ENCODE data around the gene ADORA1.

ADORA1 gene

GRCh38 chr1:203101813-203102634, 25.5 kb upstream of the ADORA1 start:
- DNase-seq (ENCODE audit: insufficient read length, low spot score) (no peak), FAIRE-seq (no peak)
- TF ChIP-seq POLR2A (IDR thresholded peaks at IDR 0.05; ENCODE audit: low read depth, low read length) (no peak), POLR2AphosphoS5 (IDR thresholded peaks at IDR 0.05; ENCODE audit: low read depth, low read length) (no peak), SPI1 (IDR thresholded peaks at IDR 0.05; ENCODE audit: low read depth, low read length) (no peak), PAX5 (IDR thresholded peaks at IDR 0.05; ENCODE audit: insufficient read depth, low read length, severe bottlenecking) (no peak), POU2F2 (IDR thresholded peaks at IDR 0.05; ENCODE audit: low read depth, low read length) (no peak), TAF1 (IDR thresholded peaks at IDR 0.05; ENCODE audit: low read depth, low read length) (no peak)

- DNase-seq (ENCODE audit: insufficient read length, low spot score) (no peak), FAIRE-seq (no peak)
- TF ChIP-seq POLR2AphosphoS5 (IDR thresholded peaks at IDR 0.05; ENCODE audit: low read depth, low read length) (no peak), SPI1 (IDR thresholded peaks at IDR 0.05; ENCODE audit: low read depth, low read length) (no peak), TAF1 (IDR thresholded peaks at IDR 0.05; ENCODE audit: low read depth, low read length) (no peak), POU2F2 (IDR thresholded peaks at IDR 0.05; ENCODE audit: low read depth, low read length) (no peak), PAX5 (IDR thresholded peaks at IDR 0.05; ENCODE audit: insufficient read depth, low read length, severe bottlenecking) (no peak), POLR2A (IDR thresholded peaks at IDR 0.05; ENCODE audit: low read depth, low read length) (no peak)
Measured at GRCh38 chr1:203103216-203103615, 24.3 kb upstream of the ADORA1 start.

GRCh38 chr1:203103829-203104495, 23.6 kb upstream of the ADORA1 start:
- TF ChIP-seq SPI1 (IDR thresholded peaks at IDR 0.05; ENCODE audit: low read depth, low read length): no peak
- no peak for TF ChIP-seq POLR2AphosphoS5 (IDR thresholded peaks at IDR 0.05; ENCODE audit: low read depth, low read length)
- TF ChIP-seq POU2F2 (IDR thresholded peaks at IDR 0.05; ENCODE audit: low read depth, low read length): no peak
- no peak for TF ChIP-seq POLR2A (IDR thresholded peaks at IDR 0.05; ENCODE audit: low read depth, low read length)
- TF ChIP-seq TAF1 (IDR thresholded peaks at IDR 0.05; ENCODE audit: low read depth, low read length): no peak
- TF ChIP-seq PAX5 (IDR thresholded peaks at IDR 0.05; ENCODE audit: insufficient read depth, low read length, severe bottlenecking): no peak
- DNase-seq (ENCODE audit: insufficient read length, low spot score) (no peak), FAIRE-seq (no peak)

- FAIRE-seq (no peak), DNase-seq (ENCODE audit: insufficient read length, low spot score) (no peak)
- TF ChIP-seq SPI1 (IDR thresholded peaks at IDR 0.05; ENCODE audit: low read depth, low read length) (no peak), PAX5 (IDR thresholded peaks at IDR 0.05; ENCODE audit: insufficient read depth, low read length, severe bottlenecking) (no peak), TAF1 (IDR thresholded peaks at IDR 0.05; ENCODE audit: low read depth, low read length) (no peak), POLR2AphosphoS5 (IDR thresholded peaks at IDR 0.05; ENCODE audit: low read depth, low read length) (no peak), POU2F2 (IDR thresholded peaks at IDR 0.05; ENCODE audit: low read depth, low read length) (no peak), POLR2A (IDR thresholded peaks at IDR 0.05; ENCODE audit: low read depth, low read length) (no peak)
Measured at GRCh38 chr1:203104789-203105390, 22.6 kb upstream of the ADORA1 start.

- no peak for TF ChIP-seq SPI1 (IDR thresholded peaks at IDR 0.05; ENCODE audit: low read depth, low read length)
- TF ChIP-seq POLR2A (IDR thresholded peaks at IDR 0.05; ENCODE audit: low read depth, low read length): no peak
- no peak for TF ChIP-seq POLR2AphosphoS5 (IDR thresholded peaks at IDR 0.05; ENCODE audit: low read depth, low read length)
- no peak for TF ChIP-seq TAF1 (IDR thresholded peaks at IDR 0.05; ENCODE audit: low read depth, low read length)
- no peak for TF ChIP-seq PAX5 (IDR thresholded peaks at IDR 0.05; ENCODE audit: insufficient read depth, low read length, severe bottlenecking)
- TF ChIP-seq POU2F2 (IDR thresholded peaks at IDR 0.05; ENCODE audit: low read depth, low read length): no peak
- DNase-seq (ENCODE audit: insufficient read length, low spot score) (no peak), FAIRE-seq (no peak)
Measured at GRCh38 chr1:203112475-203112874, 15.1 kb upstream of the ADORA1 start.

- DNase-seq (ENCODE audit: insufficient read length, low spot score) (no peak), FAIRE-seq (no peak)
Measured at GRCh38 chr1:203113308-203113707, 14.2 kb upstream of the ADORA1 start.

GRCh38 chr1:203114202-203114601, 13.3 kb upstream of the ADORA1 start:
- FAIRE-seq: no peak

More at GRCh38 chr1:203113308-203113707, 14.2 kb upstream of the ADORA1 start:
- TF ChIP-seq POLR2AphosphoS5 (IDR thresholded peaks at IDR 0.05; ENCODE audit: low read depth, low read length): no peak
- TF ChIP-seq SPI1 (IDR thresholded peaks at IDR 0.05; ENCODE audit: low read depth, low read length): no peak
- no peak for TF ChIP-seq PAX5 (IDR thresholded peaks at IDR 0.05; ENCODE audit: insufficient read depth, low read length, severe bottlenecking)
- TF ChIP-seq TAF1 (IDR thresholded peaks at IDR 0.05; ENCODE audit: low read depth, low read length): no peak

GRCh38 chr1:203116091-203116820, 11.3 kb upstream of the ADORA1 start:
- FAIRE-seq (no peak), DNase-seq (ENCODE audit: insufficient read length, low spot score) (no peak)
- TF ChIP-seq TAF1 (IDR thresholded peaks at IDR 0.05; ENCODE audit: low read depth, low read length) (no peak), POU2F2 (IDR thresholded peaks at IDR 0.05; ENCODE audit: low read depth, low read length) (no peak), SPI1 (IDR thresholded peaks at IDR 0.05; ENCODE audit: low read depth, low read length) (no peak), PAX5 (IDR thresholded peaks at IDR 0.05; ENCODE audit: insufficient read depth, low read length, severe bottlenecking) (no peak), POLR2AphosphoS5 (IDR thresholded peaks at IDR 0.05; ENCODE audit: low read depth, low read length) (no peak), POLR2A (IDR thresholded peaks at IDR 0.05; ENCODE audit: low read depth, low read length) (no peak)

More at GRCh38 chr1:203114202-203114601, 13.3 kb upstream of the ADORA1 start:
- TF ChIP-seq POU2F2 (IDR thresholded peaks at IDR 0.05; ENCODE audit: low read depth, low read length): no peak
- TF ChIP-seq POLR2AphosphoS5 (IDR thresholded peaks at IDR 0.05; ENCODE audit: low read depth, low read length): no peak
- no peak for TF ChIP-seq TAF1 (IDR thresholded peaks at IDR 0.05; ENCODE audit: low read depth, low read length)
- no peak for TF ChIP-seq SPI1 (IDR thresholded peaks at IDR 0.05; ENCODE audit: low read depth, low read length)
- DNase-seq (ENCODE audit: insufficient read length, low spot score): no peak
